Mesenchymal stem cell (in vitro differentiated cells and primary cell): ENCODE data around the gene ZNF37A. TPM values are rescaled to one million over a fixed set of nuclear protein-coding genes. Genes with fewer than 3 reads are reported as not detected.

Experiments used
- DNase-seq: peaks from one replicate; pipeline ENCODE4 v3.0.0-alpha.2; 2013
- H2AFZ ChIP-seq: one replicate; pipeline ENCODE4 v1.6.1; 2013; ENCODE audit warnings: low read depth, mild to moderate bottlenecking, control low read depth, inconsistent platforms, low read length, moderate library complexity
- H2AK5ac ChIP-seq: 2 replicates; pipeline ENCODE4 v1.6.1; 2013; ENCODE audit warnings: low read length, moderate library complexity, mild to moderate bottlenecking, inconsistent platforms; ENCODE audit not compliant: severe bottlenecking
- H2BK120ac ChIP-seq: one replicate; pipeline ENCODE4 v1.6.1; 2013; ENCODE audit warnings: low read depth, mild to moderate bottlenecking, inconsistent platforms, low read length, moderate library complexity
- H2BK12ac ChIP-seq, 2 experiments: one replicate each; pipeline ENCODE4 v1.6.1; 2013; ENCODE audit warnings: inconsistent platforms in 2 of 2, low read length in 2 of 2, mild to moderate bottlenecking in 2 of 2, moderate library complexity in 2 of 2, control low read depth in 1 of 2
- H2BK15ac ChIP-seq: one replicate; pipeline ENCODE4 v1.6.1; 2013; ENCODE audit warnings: mild to moderate bottlenecking, low read depth, inconsistent platforms; ENCODE audit not compliant: poor library complexity, severe bottlenecking
- H2BK5ac ChIP-seq: 2 replicates; pipeline ENCODE4 v1.6.1; 2013; ENCODE audit warnings: low read depth, mild to moderate bottlenecking, low read length, control low read depth, inconsistent platforms; ENCODE audit not compliant: poor library complexity, severe bottlenecking
- H3K14ac ChIP-seq, 2 experiments: one replicate each; pipeline ENCODE4 v1.6.1; 2013; ENCODE audit warnings: inconsistent platforms in 2 of 2, low read length in 2 of 2, control low read depth in 1 of 2, mild to moderate bottlenecking in 1 of 2, moderate library complexity in 1 of 2
- H3K18ac ChIP-seq, 2 experiments: one replicate each; pipeline ENCODE4 v1.6.1; 2013; ENCODE audit warnings: inconsistent platforms in 2 of 2, low read length in 2 of 2, control low read depth in 1 of 2, low read depth in 1 of 2, mild to moderate bottlenecking in 1 of 2
- H3K23ac ChIP-seq, 2 experiments: one replicate each; pipeline ENCODE4 v1.6.1; 2013; ENCODE audit warnings: inconsistent platforms in 2 of 2, low read length in 2 of 2, mild to moderate bottlenecking in 2 of 2, moderate library complexity in 2 of 2, control low read depth in 1 of 2
- H3K27ac ChIP-seq: 2 replicates; pipeline ENCODE4 v1.5.1; 2013; ENCODE audit warnings: mild to moderate bottlenecking, moderate library complexity, low read length, control low read depth, inconsistent platforms; ENCODE audit not compliant: poor library complexity, severe bottlenecking
- H3K27me3 ChIP-seq, 2 experiments: 2 replicates each; pipeline versions ENCODE4 v1.6.1 to v1.7.0; 2013; ENCODE audit warnings: low read length in 2 of 2, mild to moderate bottlenecking in 2 of 2, moderate library complexity in 2 of 2, control low read depth in 1 of 2, inconsistent platforms in 1 of 2; ENCODE audit not compliant: control insufficient read depth in 1 of 2, insufficient read depth in 1 of 2
- H3K36me3 ChIP-seq, 2 experiments: 2 replicates each; pipeline versions ENCODE4 v1.6.1 to v1.7.0; 2013; ENCODE audit warnings: low read length in 2 of 2, control low read depth in 1 of 2, inconsistent platforms in 1 of 2, low read depth in 1 of 2, mild to moderate bottlenecking in 1 of 2; ENCODE audit not compliant: insufficient read depth in 2 of 2, control insufficient read depth in 1 of 2
- H3K4ac ChIP-seq, 2 experiments: one replicate each; pipeline ENCODE4 v1.6.1; 2013; ENCODE audit warnings: inconsistent platforms in 2 of 2, low read length in 2 of 2, mild to moderate bottlenecking in 2 of 2, moderate library complexity in 2 of 2, control low read depth in 1 of 2, low read depth in 1 of 2
- H3K4me1 ChIP-seq: 2 replicates; pipeline ENCODE4 v1.6.1; 2013; ENCODE audit warnings: low read depth, low read length, control low read depth; ENCODE audit not compliant: control insufficient read depth, insufficient read depth
- H3K4me2 ChIP-seq: 2 replicates; pipeline ENCODE4 v1.6.1; 2013; ENCODE audit warnings: low read length, mild to moderate bottlenecking, inconsistent platforms; ENCODE audit not compliant: poor library complexity, severe bottlenecking
- H3K4me3 ChIP-seq, 2 experiments: 2 replicates each; pipeline versions ENCODE4 v1.5.1 to v1.7.0; 2013; ENCODE audit warnings: low read length in 2 of 2, mild to moderate bottlenecking in 2 of 2, control low read depth in 1 of 2, low read depth in 1 of 2; ENCODE audit not compliant: insufficient read depth in 1 of 2
- H3K79me1 ChIP-seq: replicated peaks from 2 replicates; pipeline ENCODE4 v1.6.1; 2013; ENCODE audit warnings: mild to moderate bottlenecking, control low read depth, low read length, inconsistent platforms; ENCODE audit not compliant: poor library complexity, severe bottlenecking
- H3K9ac ChIP-seq: 2 replicates; pipeline ENCODE4 v1.7.0; 2013; ENCODE audit warnings: mild to moderate bottlenecking, low read length, moderate library complexity
- H3K9me3 ChIP-seq: 2 replicates; pipeline ENCODE4 v1.7.0; 2013; ENCODE audit warnings: mild to moderate bottlenecking, low read length; ENCODE audit not compliant: control insufficient read depth
- H4K8ac ChIP-seq: one replicate; pipeline ENCODE4 v1.6.1; 2013; ENCODE audit warnings: inconsistent platforms, mild to moderate bottlenecking, low read length, moderate library complexity
- H4K91ac ChIP-seq: one replicate; pipeline ENCODE4 v1.6.1; 2013; ENCODE audit warnings: mild to moderate bottlenecking, low read length, inconsistent platforms
- WGBS: methylation state at CpG from one replicate; pipeline ENCODE4 v1.1.7; 2013; ENCODE audit warnings: mixed read lengths; 5-methylcytosine and 5-hydroxymethylcytosine counted together
- polyA plus RNA-seq, 2 experiments: library from polyadenylated mRNA; stranded (reverse); fragments of 200-250 nt; gene quantifications; one replicate each; pipeline ENCODE4 v1.2.3, GENCODE V29; 2013

Gene ZNF37A
- polyA plus RNA-seq (2013, experiment 1 of 2): 2.1 TPM
- polyA plus RNA-seq (2013, experiment 2 of 2): 2.1 TPM

- Histone ChIP-seq H3K9me3 (peaks cover 16% of the 10 kb centered on the region), H3K27me3 (no peaks in the 10 kb centered on the region), H3K4me2 (no peak within 1 kb of the TSS), H3K4ac (no peak within 1 kb of the TSS), H4K8ac (peak within 1 kb of the TSS; percentile 63), H2AFZ (peak within 1 kb of the TSS; percentile 42), H3K79me1 (no peaks in the 10 kb centered on the region), H2BK5ac (no peak within 1 kb of the TSS), H3K27ac (no peak within 1 kb of the TSS), H3K36me3 (peaks cover 0 to 37% of the 10 kb centered on the region in 2 experiments), H2AK5ac (no peak within 1 kb of the TSS), H2BK15ac (no peak within 1 kb of the TSS), H4K91ac (no peak within 1 kb of the TSS), H3K14ac (no peak within 1 kb of the TSS), H3K4me3 (peak within 1 kb of the TSS in 1 of 2 experiments; percentile 96), H2BK120ac (no peak within 1 kb of the TSS), H3K4me1 (peaks cover 1% of the 10 kb centered on the region), H2BK12ac (no peak within 1 kb of the TSS), H3K9ac (peak within 1 kb of the TSS; percentile 96), H3K23ac (no peak within 1 kb of the TSS), H3K18ac (no peak within 1 kb of the TSS)
- WGBS: 73% methylated on average over 56 of the region's 59 CpGs
- peak; percentile 84 for DNase-seq
These were observed at the start of gene ZNF37A for GRCh38 chr10:38094158-38094926. TSS of gene ZNF37A (plus strand) at chr10:38094337. CDS start at chr10:38096618, 2,281 bp downstream.

GRCh38 chr10:38045129-38045528 lies 49.0 kb upstream of the ZNF37A start:
- no peak overlapping the region for H2BK120ac ChIP-seq
- no peak overlapping the region for H3K4me3 ChIP-seq
- H3K27ac ChIP-seq: no peak overlapping the region
- no peak overlapping the region for H3K14ac ChIP-seq
- H3K4me1 ChIP-seq: no peaks in the 10 kb centered on the region
- peaks cover 14% of the 10 kb centered on the region for H3K79me1 ChIP-seq
- H4K8ac ChIP-seq: no peak overlapping the region
- H2BK5ac ChIP-seq: no peak overlapping the region
- no peak overlapping the region for H2AFZ ChIP-seq
- DNase-seq: no peak
- H2AK5ac ChIP-seq: no peak overlapping the region
- H2BK12ac ChIP-seq: no peak overlapping the region
- no peak overlapping the region for H3K18ac ChIP-seq
- no peak overlapping the region for H3K9ac ChIP-seq
- H4K91ac ChIP-seq: no peak overlapping the region
- peaks cover 6% of the 10 kb centered on the region for H3K9me3 ChIP-seq
- no peak overlapping the region for H3K4ac ChIP-seq
- H2BK15ac ChIP-seq: no peak overlapping the region
- no peak overlapping the region for H3K23ac ChIP-seq
- H3K27me3 ChIP-seq: no peaks in the 10 kb centered on the region
- WGBS: 100% methylated on average over 1 of the region's 2 CpGs
- H3K4me2 ChIP-seq: no peak overlapping the region
- peaks cover 7 to 25% of the 10 kb centered on the region in 2 experiments for H3K36me3 ChIP-seq

DNA sequence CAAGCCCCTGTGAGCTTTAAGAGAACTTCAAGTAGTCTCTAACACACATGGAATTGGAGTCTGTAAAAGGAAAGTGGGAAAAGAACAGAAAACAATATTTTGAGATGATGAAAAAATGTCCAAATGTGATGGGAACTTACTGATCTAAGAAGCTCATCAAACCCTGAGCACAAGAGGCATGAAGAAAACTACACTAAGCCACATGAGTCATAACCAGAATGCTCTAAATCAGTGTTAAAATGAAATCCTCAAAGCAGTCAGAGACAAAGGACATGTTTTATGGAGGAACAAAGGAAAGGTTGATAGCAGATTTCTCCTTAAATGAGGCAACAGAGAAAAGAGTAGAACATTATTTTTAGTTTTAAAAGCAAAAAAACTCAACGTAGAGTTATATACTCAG lies 46.5 kb upstream of the ZNF37A start:
- Histone ChIP-seq H4K8ac (no peak overlapping the region), H3K9me3 (peaks cover 16% of the 10 kb centered on the region), H3K27ac (no peak overlapping the region), H3K36me3 (peaks cover 12 to 25% of the 10 kb centered on the region in 2 experiments), H3K23ac (no peak overlapping the region), H2BK5ac (no peak overlapping the region), H3K4ac (no peak overlapping the region), H3K4me2 (no peak overlapping the region), H3K4me3 (no peak overlapping the region), H2BK15ac (no peak overlapping the region), H3K18ac (no peak overlapping the region), H2AK5ac (no peak overlapping the region), H3K14ac (no peak overlapping the region), H2BK120ac (no peak overlapping the region), H3K4me1 (no peaks in the 10 kb centered on the region), H3K79me1 (peaks cover 14% of the 10 kb centered on the region), H3K9ac (no peak overlapping the region), H2AFZ (no peak overlapping the region), H4K91ac (no peak overlapping the region), H2BK12ac (no peak overlapping the region), H3K27me3 (no peaks in the 10 kb centered on the region)
- no CpG with 5 or more reads among the region's 1 CpG for WGBS
- DNase-seq: no peak

- no peak for DNase-seq
- Histone ChIP-seq H3K79me1 (peaks cover 10% of the 10 kb centered on the region), H2BK12ac (no peak overlapping the region), H3K4ac (no peak overlapping the region), H3K9me3 (peaks cover 38% of the 10 kb centered on the region), H3K18ac (peak overlapping the region in 1 of 2 experiments; percentile 22), H3K27me3 (no peaks in the 10 kb centered on the region), H3K9ac (no peak overlapping the region), H2AK5ac (no peak overlapping the region), H3K4me2 (no peak overlapping the region), H4K91ac (no peak overlapping the region), H3K23ac (no peak overlapping the region), H4K8ac (no peak overlapping the region), H2BK15ac (no peak overlapping the region), H2BK5ac (no peak overlapping the region), H3K4me3 (no peak overlapping the region), H3K4me1 (no peaks in the 10 kb centered on the region), H2AFZ (peak overlapping the region; percentile 37), H3K27ac (no peak overlapping the region), H3K14ac (no peak overlapping the region), H2BK120ac (no peak overlapping the region), H3K36me3 (peaks cover 7 to 25% of the 10 kb centered on the region in 2 experiments)
- WGBS: 100% methylated on average over 1 of the region's 1 CpG
These were observed 43.9 kb upstream of the ZNF37A start for GRCh38 chr10:38050212-38050611.
